ENCODE measurements around the gene HAPLN3.
A peak's percentile ranks its signal among the peaks of the same experiment; 100 is the strongest.

Gene HAPLN3

DNA sequence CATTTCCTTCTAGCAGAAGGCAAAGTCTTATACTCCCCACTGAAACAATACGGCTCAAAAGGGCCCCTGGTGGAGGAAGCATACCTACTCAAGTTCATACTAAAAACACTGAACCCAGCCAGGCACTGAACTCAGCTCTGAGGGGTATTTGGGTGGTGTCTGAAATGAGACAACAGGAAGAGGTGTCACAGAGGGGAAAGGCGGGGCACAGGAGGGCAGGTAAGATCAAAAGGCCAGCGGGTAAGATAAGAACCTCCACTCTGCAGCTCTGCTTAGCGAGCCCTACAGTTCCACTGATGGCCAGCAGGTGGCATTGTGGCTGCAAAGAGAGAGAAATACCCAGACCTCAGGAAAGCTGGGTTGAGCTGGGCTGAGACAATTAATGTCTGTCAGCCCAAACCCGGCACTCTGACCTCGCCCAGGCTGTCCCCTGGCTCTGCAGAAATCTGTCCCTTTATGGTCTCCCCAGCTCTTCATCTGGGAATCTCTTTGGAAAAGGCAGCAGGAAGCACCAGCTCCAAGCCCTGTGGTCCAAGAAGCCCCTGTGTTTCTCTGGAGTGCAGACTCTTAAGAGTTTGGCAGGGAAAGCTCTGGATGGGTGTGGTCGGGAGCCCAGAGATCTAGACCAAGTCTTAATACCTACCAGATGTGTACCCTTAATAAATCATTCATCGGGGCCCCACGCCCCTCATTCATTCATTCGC lies 9.4 kb upstream of the HAPLN3 start:
- H3K4me3 ChIP-seq (replicated peaks; ENCODE audit: low read depth, low read length) = no peak overlapping the region
- DNase-seq (ENCODE audit: low read depth) = peak; percentile 81
- TF ChIP-seq, protein P1, sequence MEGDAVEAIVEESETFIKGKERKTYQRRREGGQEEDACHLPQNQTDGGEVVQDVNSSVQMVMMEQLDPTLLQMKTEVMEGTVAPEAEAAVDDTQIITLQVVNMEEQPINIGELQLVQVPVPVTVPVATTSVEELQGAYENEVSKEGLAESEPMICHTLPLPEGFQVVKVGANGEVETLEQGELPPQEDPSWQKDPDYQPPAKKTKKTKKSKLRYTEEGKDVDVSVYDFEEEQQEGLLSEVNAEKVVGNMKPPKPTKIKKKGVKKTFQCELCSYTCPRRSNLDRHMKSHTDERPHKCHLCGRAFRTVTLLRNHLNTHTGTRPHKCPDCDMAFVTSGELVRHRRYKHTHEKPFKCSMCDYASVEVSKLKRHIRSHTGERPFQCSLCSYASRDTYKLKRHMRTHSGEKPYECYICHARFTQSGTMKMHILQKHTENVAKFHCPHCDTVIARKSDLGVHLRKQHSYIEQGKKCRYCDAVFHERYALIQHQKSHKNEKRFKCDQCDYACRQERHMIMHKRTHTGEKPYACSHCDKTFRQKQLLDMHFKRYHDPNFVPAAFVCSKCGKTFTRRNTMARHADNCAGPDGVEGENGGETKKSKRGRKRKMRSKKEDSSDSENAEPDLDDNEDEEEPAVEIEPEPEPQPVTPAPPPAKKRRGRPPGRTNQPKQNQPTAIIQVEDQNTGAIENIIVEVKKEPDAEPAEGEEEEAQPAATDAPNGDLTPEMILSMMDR (IDR thresholded peaks at IDR 0.05; ENCODE audit: low read length, missing control alignments) = peak; percentile 98

DNA sequence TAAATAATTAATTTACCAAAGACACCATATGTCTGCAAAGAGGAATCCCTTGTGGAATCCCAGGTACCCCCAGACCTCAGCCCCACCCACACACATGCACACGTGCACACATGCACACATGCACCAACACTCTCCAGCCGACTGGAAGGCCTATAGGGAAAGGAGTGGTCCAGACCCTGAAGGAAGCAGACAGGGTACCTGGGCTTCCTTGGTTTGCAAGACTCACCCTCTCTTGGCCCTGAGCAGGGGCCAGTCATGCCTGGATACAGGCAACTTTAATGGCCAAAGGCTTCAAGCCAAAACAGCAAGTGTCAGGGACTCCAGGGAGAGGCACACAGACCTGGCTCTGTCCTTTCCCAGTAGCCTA lies 8.9 kb upstream of the HAPLN3 start:
- no peak for DNase-seq (ENCODE audit: low read depth)
- no peak overlapping the region for H3K4me3 ChIP-seq (replicated peaks; ENCODE audit: low read depth, low read length)
- TF ChIP-seq, protein P1 (IDR thresholded peaks at IDR 0.05; ENCODE audit: low read length, missing control alignments) = no peak

DNA sequence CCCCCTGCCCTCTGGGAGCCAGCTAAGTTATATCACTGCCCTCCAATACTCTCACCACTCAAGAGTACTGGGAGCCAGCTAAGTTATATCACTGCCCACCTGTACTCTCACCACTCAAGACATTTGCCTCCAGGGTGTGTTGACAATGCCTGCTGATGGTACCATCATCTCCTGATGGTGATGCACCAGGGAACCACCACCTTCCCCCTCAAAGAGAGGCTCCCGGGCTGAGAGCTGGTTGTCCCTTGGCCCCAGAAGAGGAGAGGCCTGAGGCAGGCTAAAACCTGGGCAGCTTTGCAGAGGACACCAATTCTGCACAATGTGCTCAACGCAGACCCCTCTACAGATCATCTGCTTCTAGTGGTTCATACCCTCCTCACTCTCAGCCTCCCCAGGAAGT lies 7.5 kb upstream of the HAPLN3 start:
- no peak for DNase-seq (ENCODE audit: low read depth)
- TF ChIP-seq, protein P1 (IDR thresholded peaks at IDR 0.05; ENCODE audit: low read length, missing control alignments) = no peak
- H3K4me3 ChIP-seq (replicated peaks; ENCODE audit: low read depth, low read length) = no peak overlapping the region

DNA sequence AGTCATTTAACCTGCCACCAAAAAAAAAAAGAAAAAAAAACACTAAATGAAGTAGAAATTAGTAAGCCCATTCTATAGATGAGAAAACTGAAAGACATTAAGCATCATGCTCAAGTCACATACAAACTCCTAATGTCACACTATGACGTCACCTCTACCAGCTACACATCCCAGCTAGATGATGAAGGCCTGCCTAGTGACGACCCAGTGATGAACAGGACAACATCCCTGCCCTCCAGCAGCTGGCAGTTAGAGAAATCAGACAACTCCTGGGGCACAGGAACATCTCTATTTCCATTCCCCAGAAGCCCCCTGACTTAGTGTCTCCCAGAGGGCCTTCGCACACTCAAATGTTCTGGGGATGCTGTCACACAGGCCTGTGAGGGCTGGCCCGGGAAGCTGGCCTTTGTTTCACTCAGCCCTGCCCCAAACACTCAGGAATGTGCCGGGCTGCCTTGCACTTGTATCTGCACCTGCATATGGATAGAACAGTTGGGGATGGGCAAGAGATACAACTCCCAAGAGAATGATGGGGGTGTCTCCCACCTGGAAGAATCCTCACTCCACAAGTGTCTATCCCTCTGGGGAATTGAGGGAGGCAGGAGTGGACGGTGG lies 7.0 kb upstream of the HAPLN3 start:
- TF ChIP-seq, protein P1 (IDR thresholded peaks at IDR 0.05; ENCODE audit: low read length, missing control alignments) = no peak
- DNase-seq (ENCODE audit: low read depth) = no peak
- H3K4me3 ChIP-seq (replicated peaks; ENCODE audit: low read depth, low read length) = no peak overlapping the region

DNA sequence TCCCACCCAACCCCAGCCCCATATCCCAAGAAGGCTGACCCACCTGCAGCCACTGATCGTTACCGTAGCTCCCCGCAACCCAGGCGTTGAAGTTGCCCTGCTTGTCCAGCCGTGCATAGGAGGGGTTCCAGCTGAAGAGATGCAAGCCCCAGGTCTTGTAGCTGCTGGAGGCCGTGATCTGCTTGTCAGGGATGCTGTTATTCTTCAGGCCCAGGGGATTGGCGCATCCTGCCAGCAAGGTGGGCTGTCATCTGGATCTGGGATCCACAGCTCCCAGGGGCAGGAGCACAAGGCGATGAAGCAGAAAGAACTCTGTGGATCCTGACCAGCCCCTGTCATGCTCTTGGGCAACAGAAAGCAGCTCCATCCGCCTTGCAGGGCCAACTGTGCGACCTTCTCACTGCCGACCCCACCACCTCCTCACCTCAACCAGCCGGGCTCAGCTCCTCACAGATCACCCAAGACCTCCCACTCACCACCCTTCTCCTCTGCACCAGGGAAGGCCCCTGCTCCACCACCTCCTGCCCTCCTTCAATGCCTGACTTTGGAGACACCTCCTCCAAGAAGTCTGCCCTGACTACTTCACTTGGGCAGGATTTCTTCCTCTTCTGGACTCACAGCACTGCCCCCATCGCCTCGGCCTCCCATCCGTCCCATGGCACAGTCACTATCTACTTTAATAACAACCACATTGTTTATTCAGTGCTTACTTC lies 6.3 kb upstream of the HAPLN3 start:
- no peak for DNase-seq (ENCODE audit: low read depth)
- H3K4me3 ChIP-seq (replicated peaks; ENCODE audit: low read depth, low read length) = no peak overlapping the region
- TF ChIP-seq, protein P1 (IDR thresholded peaks at IDR 0.05; ENCODE audit: low read length, missing control alignments) = no peak

DNA sequence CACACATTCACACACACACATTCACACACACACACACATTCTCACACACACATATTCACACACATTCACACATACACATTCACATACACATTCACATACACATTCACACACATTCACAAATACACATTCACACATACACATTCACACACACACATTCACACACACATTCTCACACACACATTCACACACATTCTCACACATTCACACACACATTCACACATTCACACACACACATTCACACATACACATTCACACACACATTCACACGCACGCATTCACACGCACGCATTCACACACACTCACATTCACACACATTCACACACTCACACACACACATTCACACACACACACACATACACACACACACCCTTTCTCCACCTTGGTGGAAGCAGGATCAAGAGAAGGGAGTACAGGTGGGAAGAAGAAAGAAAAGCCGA lies 5.7 kb upstream of the HAPLN3 start:
- TF ChIP-seq, protein P1 (IDR thresholded peaks at IDR 0.05; ENCODE audit: low read length, missing control alignments) = no peak
- no peak for DNase-seq (ENCODE audit: low read depth)

More for the DNA sequence above, 5.7 kb upstream of the HAPLN3 start:
- H3K4me3 ChIP-seq (replicated peaks; ENCODE audit: low read depth, low read length) = no peak overlapping the region

All from fibroblast of pulmonary artery (primary cell).